ENCODE data around the gene ZCCHC13.

DNA sequence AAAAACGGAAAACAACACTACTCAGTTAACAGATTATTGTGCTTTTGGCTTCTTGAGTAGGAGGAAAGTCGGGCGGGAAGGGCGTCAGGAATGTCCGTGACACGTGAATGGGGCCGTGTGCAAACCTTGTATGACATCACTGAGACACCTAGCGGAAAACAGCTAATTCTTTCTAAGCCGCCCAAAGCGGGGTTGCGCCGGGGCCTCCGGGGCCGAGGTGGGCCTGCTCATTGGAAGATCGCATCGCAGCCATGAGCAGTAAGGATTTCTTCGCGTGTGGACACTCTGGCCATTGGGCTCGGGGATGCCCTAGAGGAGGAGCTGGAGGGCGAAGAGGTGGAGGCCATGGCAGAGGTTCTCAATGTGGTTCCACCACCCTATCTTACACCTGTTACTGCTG, at the start of gene ZCCHC13:
- TF ChIP-seq ZFP30 (CRISPR knock-in tag; IDR thresholded peaks at IDR 0.05): no peak
- TF ChIP-seq, protein P1, sequence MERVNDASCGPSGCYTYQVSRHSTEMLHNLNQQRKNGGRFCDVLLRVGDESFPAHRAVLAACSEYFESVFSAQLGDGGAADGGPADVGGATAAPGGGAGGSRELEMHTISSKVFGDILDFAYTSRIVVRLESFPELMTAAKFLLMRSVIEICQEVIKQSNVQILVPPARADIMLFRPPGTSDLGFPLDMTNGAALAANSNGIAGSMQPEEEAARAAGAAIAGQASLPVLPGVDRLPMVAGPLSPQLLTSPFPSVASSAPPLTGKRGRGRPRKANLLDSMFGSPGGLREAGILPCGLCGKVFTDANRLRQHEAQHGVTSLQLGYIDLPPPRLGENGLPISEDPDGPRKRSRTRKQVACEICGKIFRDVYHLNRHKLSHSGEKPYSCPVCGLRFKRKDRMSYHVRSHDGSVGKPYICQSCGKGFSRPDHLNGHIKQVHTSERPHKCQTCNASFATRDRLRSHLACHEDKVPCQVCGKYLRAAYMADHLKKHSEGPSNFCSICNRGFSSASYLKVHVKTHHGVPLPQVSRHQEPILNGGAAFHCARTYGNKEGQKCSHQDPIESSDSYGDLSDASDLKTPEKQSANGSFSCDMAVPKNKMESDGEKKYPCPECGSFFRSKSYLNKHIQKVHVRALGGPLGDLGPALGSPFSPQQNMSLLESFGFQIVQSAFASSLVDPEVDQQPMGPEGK (CRISPR knock-in tag; IDR thresholded peaks at IDR 0.05; ENCODE audit: borderline replicate concordance): no peak
- no peak for TF ChIP-seq OSR1 (CRISPR knock-in tag; IDR thresholded peaks at IDR 0.05)
- TF ChIP-seq, protein P2, sequence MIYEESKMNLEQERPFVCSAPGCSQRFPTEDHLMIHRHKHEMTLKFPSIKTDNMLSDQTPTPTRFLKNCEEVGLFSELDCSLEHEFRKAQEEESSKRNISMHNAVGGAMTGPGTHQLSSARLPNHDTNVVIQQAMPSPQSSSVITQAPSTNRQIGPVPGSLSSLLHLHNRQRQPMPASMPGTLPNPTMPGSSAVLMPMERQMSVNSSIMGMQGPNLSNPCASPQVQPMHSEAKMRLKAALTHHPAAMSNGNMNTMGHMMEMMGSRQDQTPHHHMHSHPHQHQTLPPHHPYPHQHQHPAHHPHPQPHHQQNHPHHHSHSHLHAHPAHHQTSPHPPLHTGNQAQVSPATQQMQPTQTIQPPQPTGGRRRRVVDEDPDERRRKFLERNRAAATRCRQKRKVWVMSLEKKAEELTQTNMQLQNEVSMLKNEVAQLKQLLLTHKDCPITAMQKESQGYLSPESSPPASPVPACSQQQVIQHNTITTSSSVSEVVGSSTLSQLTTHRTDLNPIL (CRISPR knock-in tag; IDR thresholded peaks at IDR 0.05; ENCODE audit: low read depth): no peak
- TF ChIP-seq ESRRG (CRISPR knock-in tag; IDR thresholded peaks at IDR 0.05): no peak
- TF ChIP-seq ZC3H10 (CRISPR knock-in tag; IDR thresholded peaks at IDR 0.05): no peak
- TF ChIP-seq ZNF70 (CRISPR knock-in tag; IDR thresholded peaks at IDR 0.05): no peak
- TF ChIP-seq SNAI2 (CRISPR knock-in tag; IDR thresholded peaks at IDR 0.05): no peak

All from SK-N-SH treated with all-trans-retinoic acid at 6 μM for 48 hours (cell line).